Testis (tissue), 3 donors: Measurements from ENCODE around the gene PTPN6. TPM values are rescaled to one million over a fixed set of nuclear protein-coding genes. Genes with fewer than 3 reads are reported as not detected.
A peak's percentile ranks its signal among the peaks of the same experiment; 100 is the strongest.

Source experiments
- DNase-seq: peaks from one replicate; pipeline ENCODE4 v3.0.0-alpha.2; 2019
- H3K27ac ChIP-seq, 2 donors: fragments of 200-600 bp; sonication (generic); one replicate each; pipeline ENCODE4 v1.5.1; 2019
- H3K27me3 ChIP-seq: fragments of 200-600 bp; sonication (generic); one replicate; pipeline ENCODE4 v1.5.1; 2019
- H3K36me3 ChIP-seq: fragments of 200-600 bp; sonication (generic); one replicate; pipeline ENCODE4 v1.5.1; 2017; ENCODE audit warnings: low read depth; ENCODE audit errors: missing control alignments
- H3K4me1 ChIP-seq: fragments of 200-600 bp; sonication (generic); one replicate; pipeline ENCODE4 v1.5.1; 2019
- H3K4me3 ChIP-seq, 2 donors: fragments of 200-600 bp; sonication (generic); one replicate each; pipeline ENCODE4 v1.5.1; 2017 to 2019
- H3K9me3 ChIP-seq: fragments of 200-600 bp; sonication (generic); one replicate; pipeline ENCODE4 v1.5.1; 2017
- CTCF ChIP-seq, 3 experiments: fragments of 450-650 bp in 2 of 3; fragments of 200-600 bp in 1 of 3; sonication (generic) in 1 of 3; IDR thresholded peaks; one replicate each; pipeline ENCODE4 v1.5.1; 2016 to 2019; ENCODE audit warnings: antibody characterized with exemption in 3 of 3, mild to moderate bottlenecking in 2 of 3, moderate library complexity in 1 of 3
- POLR2A ChIP-seq: fragments of 450-650 bp; IDR thresholded peaks from one replicate; pipeline ENCODE4 v1.6.1; 2017; ENCODE audit warnings: antibody characterized with exemption, mild to moderate bottlenecking, moderate library complexity
- WGBS, 2 donors: methylation state at CpG; one replicate each; pipeline ENCODE4 v1.1.5; 2018; 5-methylcytosine and 5-hydroxymethylcytosine counted together
- intact Hi-C: fragments of 100-400 bp; cut with DNase I; formaldehyde crosslinking; loops from one replicate; pipeline ENCODE4 v1.15.1; 2023; ENCODE audit warnings: low total_unique reads
- polyA plus RNA-seq: library from polyadenylated mRNA; stranded (reverse); fragments of 350-450 nt; fragmentation: Illumina TruSeq; extraction: RNeasy Lipid Tissue Mini Kit (QIAGEN cat#74804); gene quantifications from one replicate; pipeline ENCODE4 v1.2.3, GENCODE V29; 2014; ENCODE audit warnings: low read depth, low replicate concordance; ENCODE audit not compliant: insufficient read depth
- total RNA-seq, 2 donors: library from RNA; depleted of rRNA; stranded (reverse); fragments of >200 nt; gene quantifications; one replicate each; pipeline ENCODE4 v1.2.3, GENCODE V29; 2016

PTPN6 gene
- total and polyA plus RNA-seq, 3 donors from 2014 or later, result 3.7 to 19.1 (median 9.1) TPM

GRCh38 chr12:6914947-6915788, 36.0 kb upstream of the PTPN6 start:
- no peaks in the 10 kb centered on the region for H3K36me3 ChIP-seq
- H3K9me3 ChIP-seq, result no peaks in the 10 kb centered on the region
- DNase-seq, result no peak
- 18 to 19% methylated on average over 29 of the region's 29 CpGs for WGBS, 2 donors
- H3K4me1 ChIP-seq, result peaks cover 15% of the 10 kb centered on the region
- intact Hi-C loops, result no loop called here
- H3K4me3 ChIP-seq, result peak overlapping the region; percentile 41 to 62
- TF ChIP-seq CTCF (IDR thresholded peaks at IDR 0.05) (no peak), POLR2A (no peak)
- no peaks in the 10 kb centered on the region for H3K27me3 ChIP-seq
- peak overlapping the region in 1 of 2 donors; percentile 48 for H3K27ac ChIP-seq

- Histone ChIP-seq H3K27ac (no peak overlapping the region), H3K4me1 (peaks cover 15% of the 10 kb centered on the region), H3K36me3 (no peaks in the 10 kb centered on the region), H3K4me3 (no peak overlapping the region), H3K9me3 (no peaks in the 10 kb centered on the region), H3K27me3 (no peaks in the 10 kb centered on the region)
- 58 to 67% methylated on average over 9 to 14 of the region's 14 CpGs for WGBS, 2 donors
- TF ChIP-seq POLR2A, result no peak
- TF ChIP-seq CTCF (IDR thresholded peaks at IDR 0.05), result no peak
- no peak for DNase-seq
- intact Hi-C loops, result no loop called here
These were observed 35.3 kb upstream of the PTPN6 start for GRCh38 chr12:6915789-6916285.

- DNase-seq, result no peak
- peaks cover 15% of the 10 kb centered on the region for H3K4me1 ChIP-seq
- no peaks in the 10 kb centered on the region for H3K36me3 ChIP-seq
- no peak overlapping the region for H3K27ac ChIP-seq
- intact Hi-C loops, result no loop called here
- TF ChIP-seq CTCF (IDR thresholded peaks at IDR 0.05) (no peak), POLR2A (no peak)
- H3K4me3 ChIP-seq, result no peak overlapping the region
- H3K9me3 ChIP-seq, result no peaks in the 10 kb centered on the region
- WGBS, 2 donors, result 88 to 93% methylated on average over 10 to 11 of the region's 11 CpGs
- H3K27me3 ChIP-seq, result no peaks in the 10 kb centered on the region
These were observed 34.5 kb upstream of the PTPN6 start for GRCh38 chr12:6916426-6917200.

- Histone ChIP-seq H3K4me3 (no peak overlapping the region), H3K36me3 (no peaks in the 10 kb centered on the region), H3K27ac (no peak overlapping the region), H3K4me1 (peaks cover 15% of the 10 kb centered on the region), H3K9me3 (no peaks in the 10 kb centered on the region), H3K27me3 (no peaks in the 10 kb centered on the region)
- no peak for TF ChIP-seq POLR2A
- TF ChIP-seq CTCF (IDR thresholded peaks at IDR 0.05), result no peak
- intact Hi-C loops, result no loop called here
- no peak for DNase-seq
- 83 to 84% methylated on average over 11 to 14 of the region's 14 CpGs for WGBS, 2 donors
These were observed 33.5 kb upstream of the PTPN6 start for GRCh38 chr12:6917491-6918231.
